Muscle of arm (tissue), 14 donors: ENCODE data around the gene B3GALT6. TPM values are rescaled to one million over a fixed set of nuclear protein-coding genes. Genes with fewer than 3 reads are reported as not detected.
"Not testable (repeated sequence)": the region's sequence is repeated elsewhere in the genome, so short reads cannot be mapped to it uniquely, and the experiment has no call there.

Experiments used
- DNase-seq: peaks from one replicate; pipeline ENCODE4 v3.0.0-alpha.2; 2013
- long read RNA-seq, 11 donors: transcript quantifications; one replicate each; lab custom pipeline, GENCODE V29; 2026
- polyA plus RNA-seq, 12 donors: library from polyadenylated mRNA; unstranded; fragments of 120-200 nt; gene quantifications; one replicate each; pipeline ENCODE4 v1.2.1, GENCODE V29; 2013; ENCODE audit not compliant: insufficient read length in 12 of 12

The B3GALT6 gene
- polyA plus RNA-seq, result 100 to 1,000 TPM in 1 of 12 donors, 10 to 100 TPM in 11; 12.3 to 155 (median 16.1) TPM
- long read RNA-seq, donor 1, transcript B3GALT6-201 (1 exons, 2,783 nt), result major isoform, 41 of 43 reads
- long read RNA-seq, donor 1, partial matches to known transcripts, result 0 of 43 reads
- long read RNA-seq, donor 1, other reads (novel, unspliced or antisense), result 0 of 43 reads
- long read RNA-seq, donor 2, transcript B3GALT6-201 (1 exons, 2,783 nt), result major isoform, 28 of 40 reads
- long read RNA-seq, donor 2, transcript B3GALT6-202 (1 exons, 2,816 nt), result minor isoform, 12 of 40 reads
- long read RNA-seq, donor 2, partial matches to known transcripts, result 0 of 40 reads
- long read RNA-seq, donor 2, other reads (novel, unspliced or antisense), result 0 of 40 reads
- long read RNA-seq, donor 3, transcript B3GALT6-202 (1 exons, 2,816 nt), result minor isoform, 5 of 27 reads
- long read RNA-seq, donor 3, transcript B3GALT6-201 (1 exons, 2,783 nt), result major isoform, 22 of 27 reads
- long read RNA-seq, donor 3, partial matches to known transcripts, result 0 of 27 reads
- long read RNA-seq, donor 3, other reads (novel, unspliced or antisense), result 0 of 27 reads
- long read RNA-seq, donor 4, transcript B3GALT6-201 (1 exons, 2,783 nt), result major isoform, 17 of 17 reads
- long read RNA-seq, donor 4, partial matches to known transcripts, result 0 of 17 reads
- long read RNA-seq, donor 4, other reads (novel, unspliced or antisense), result 0 of 17 reads
- long read RNA-seq, donor 5, transcript B3GALT6-201 (1 exons, 2,783 nt), result major isoform, 34 of 48 reads
- long read RNA-seq, donor 5, transcript B3GALT6-202 (1 exons, 2,816 nt), result minor isoform, 14 of 48 reads
- long read RNA-seq, donor 5, partial matches to known transcripts, result 0 of 48 reads
- long read RNA-seq, donor 5, other reads (novel, unspliced or antisense), result 0 of 48 reads
- long read RNA-seq, donor 6, transcript B3GALT6-201 (1 exons, 2,783 nt), result major isoform, 18 of 24 reads
- long read RNA-seq, donor 6, transcript B3GALT6-202 (1 exons, 2,816 nt), result minor isoform, 6 of 24 reads
- long read RNA-seq, donor 6, partial matches to known transcripts, result 0 of 24 reads
- long read RNA-seq, donor 6, other reads (novel, unspliced or antisense), result 0 of 24 reads
- long read RNA-seq, donor 7, transcript B3GALT6-201 (1 exons, 2,783 nt), result major isoform, 23 of 27 reads
- long read RNA-seq, donor 7, partial matches to known transcripts, result 0 of 27 reads
- long read RNA-seq, donor 7, other reads (novel, unspliced or antisense), result 0 of 27 reads
- long read RNA-seq, donor 8, transcript B3GALT6-201 (1 exons, 2,783 nt), result major isoform, 44 of 57 reads
- long read RNA-seq, donor 8, transcript B3GALT6-202 (1 exons, 2,816 nt), result minor isoform, 13 of 57 reads
- long read RNA-seq, donor 8, partial matches to known transcripts, result 0 of 57 reads
- long read RNA-seq, donor 8, other reads (novel, unspliced or antisense), result 0 of 57 reads
- long read RNA-seq, donor 9, transcript B3GALT6-201 (1 exons, 2,783 nt), result major isoform, 26 of 30 reads
- long read RNA-seq, donor 9, partial matches to known transcripts, result 0 of 30 reads
- long read RNA-seq, donor 9, other reads (novel, unspliced or antisense), result 0 of 30 reads
- long read RNA-seq, donor 10, transcript B3GALT6-201 (1 exons, 2,783 nt), result major isoform, 22 of 29 reads
- long read RNA-seq, donor 10, transcript B3GALT6-202 (1 exons, 2,816 nt), result minor isoform, 7 of 29 reads
- long read RNA-seq, donor 10, partial matches to known transcripts, result 0 of 29 reads
- long read RNA-seq, donor 10, other reads (novel, unspliced or antisense), result 0 of 29 reads
- long read RNA-seq, donor 11, transcript B3GALT6-201 (1 exons, 2,783 nt), result major isoform, 46 of 55 reads
- long read RNA-seq, donor 11, transcript B3GALT6-202 (1 exons, 2,816 nt), result minor isoform, 9 of 55 reads
- long read RNA-seq, donor 11, partial matches to known transcripts, result 0 of 55 reads
- long read RNA-seq, donor 11, other reads (novel, unspliced or antisense), result 0 of 55 reads

GRCh38 chr1:1232208-1232795 lies at the start of gene B3GALT6:
B3GALT6 (plus strand) TSS chr1:1232237; CDS start chr1:1232279, 42 bp downstream.
- no peak for DNase-seq

- no peak for DNase-seq
Measured at GRCh38 chr1:1182491-1183220, 49.4 kb upstream of the B3GALT6 start.

GRCh38 chr1:1183221-1183747 lies 48.8 kb upstream of the B3GALT6 start:
- no peak for DNase-seq

GRCh38 chr1:1183833-1184775 lies 47.9 kb upstream of the B3GALT6 start:
- no peak for DNase-seq

- DNase-seq, result no peak
Measured at GRCh38 chr1:1185101-1185765, 46.8 kb upstream of the B3GALT6 start.

GRCh38 chr1:1187938-1188337 lies 44.1 kb upstream of the B3GALT6 start:
- no peak for DNase-seq

- DNase-seq, result no peak
Measured at GRCh38 chr1:1189111-1189510, 42.9 kb upstream of the B3GALT6 start.

- DNase-seq, result no peak
Measured at GRCh38 chr1:1191734-1192133, 40.3 kb upstream of the B3GALT6 start.

GRCh38 chr1:1194723-1195122 lies 37.3 kb upstream of the B3GALT6 start:
- no peak for DNase-seq

GRCh38 chr1:1195726-1196125 lies 36.3 kb upstream of the B3GALT6 start:
- not testable (repeated sequence) for DNase-seq

GRCh38 chr1:1196431-1197187 lies 35.4 kb upstream of the B3GALT6 start:
- no peak for DNase-seq

- DNase-seq, result no peak
Measured at GRCh38 chr1:1197188-1197500, 34.9 kb upstream of the B3GALT6 start.

GRCh38 chr1:1197551-1198422 lies 34.2 kb upstream of the B3GALT6 start:
- DNase-seq, result no peak

GRCh38 chr1:1198423-1199140 lies 33.5 kb upstream of the B3GALT6 start:
- DNase-seq, result no peak
